Natural killer cell (primary cell): Measurements from ENCODE around the gene NOP9. TPM values are rescaled to one million over a fixed set of nuclear protein-coding genes. Genes with fewer than 3 reads are reported as not detected.

Experiments used
- ATAC-seq, 3 donors: fragments of 150-1000 bp in 2 of 3; fragments of 200-7000 bp in 1 of 3; cut with Tn5 transposase; 1 replicate in 1 of 3; 2 replicates in 2 of 3; pipeline ENCODE4 v1.10.0; 2021; ENCODE audit warnings: mild to moderate bottlenecking in 2 of 3, moderate library complexity in 2 of 3
- DNase-seq, 2 donors: peaks; one replicate each; pipeline versions ENCODE4 v3.0.0 to v3.0.0-alpha.2; 2013 to 2021; ENCODE audit warnings: mixed read lengths in 1 of 2
- H3K27ac ChIP-seq: one replicate; pipeline ENCODE4 v1.5.1; 2013; ENCODE audit warnings: mild to moderate bottlenecking, low read length
- H3K27me3 ChIP-seq: one replicate; pipeline ENCODE4 v1.6.1; 2013; ENCODE audit warnings: low read length; ENCODE audit not compliant: control insufficient read depth, insufficient read depth
- H3K36me3 ChIP-seq: one replicate; pipeline ENCODE4 v1.6.1; 2013; ENCODE audit warnings: low read length; ENCODE audit not compliant: control insufficient read depth, insufficient read depth
- H3K4me1 ChIP-seq: one replicate; pipeline ENCODE4 v1.6.1; 2013; ENCODE audit warnings: low read length; ENCODE audit not compliant: control insufficient read depth, insufficient read depth
- H3K4me3 ChIP-seq: one replicate; pipeline ENCODE4 v1.5.1; 2013; ENCODE audit warnings: low read length
- H3K9me3 ChIP-seq: one replicate; pipeline ENCODE4 v1.6.1; 2013; ENCODE audit warnings: low read length; ENCODE audit not compliant: control insufficient read depth, insufficient read depth
- H3K27ac Mint-ChIP-seq, 2 donors: one replicate each; pipeline ENCODE4 v1.8.0; 2022; ENCODE audit warnings: mild to moderate bottlenecking in 2 of 2, mixed read lengths in 2 of 2, moderate library complexity in 1 of 2
- H3K27me3 Mint-ChIP-seq, 2 donors: one replicate each; pipeline ENCODE4 v1.8.0; 2022; ENCODE audit warnings: low read depth in 2 of 2, mixed read lengths in 2 of 2
- H3K36me3 Mint-ChIP-seq: one replicate; pipeline ENCODE4 v1.8.0; 2022; ENCODE audit warnings: mixed read lengths
- H3K4me1 Mint-ChIP-seq, 2 donors: one replicate each; pipeline ENCODE4 v1.8.0; 2022; ENCODE audit warnings: mixed read lengths in 2 of 2
- H3K4me3 Mint-ChIP-seq: one replicate; pipeline ENCODE4 v1.8.0; 2022; ENCODE audit warnings: mild to moderate bottlenecking, moderate library complexity, mixed read lengths
- H3K9me3 Mint-ChIP-seq, 2 donors: one replicate each; pipeline ENCODE4 v1.8.0; 2022; ENCODE audit warnings: mixed read lengths in 2 of 2
- WGBS: methylation state at CpG from one replicate; pipeline ENCODE4 v1.1.7; 2013; ENCODE audit warnings: missing lambda C conversion rate; ENCODE audit not compliant: insufficient coverage; 5-methylcytosine and 5-hydroxymethylcytosine counted together
- intact Hi-C: fragments of 100-400 bp; cut with micrococcal nuclease; formaldehyde crosslinking; loops from one replicate; pipeline ENCODE4 v1.14.2; 2022
- total RNA-seq, 4 donors: library from RNA; stranded (reverse); fragments of 120-200 nt in 1 of 4; gene quantifications; one replicate each; pipeline versions ENCODE4 v1.2.3 to v1.2.4, GENCODE V29; 2013 to 2022
- TF ChIP-seq, protein P1 (sequence below): fragments of 200-600 bp; IDR thresholded peaks from one replicate; pipeline ENCODE4 v1.8.0; 2022; ENCODE audit warnings: antibody characterized with exemption

NOP9 gene
- total RNA-seq, 3 donors from 2014 or later (not counting 1 experiment from before 2014, with no cell fraction given) = 34.9 to 47.8 (median 39.2) TPM

DNA sequence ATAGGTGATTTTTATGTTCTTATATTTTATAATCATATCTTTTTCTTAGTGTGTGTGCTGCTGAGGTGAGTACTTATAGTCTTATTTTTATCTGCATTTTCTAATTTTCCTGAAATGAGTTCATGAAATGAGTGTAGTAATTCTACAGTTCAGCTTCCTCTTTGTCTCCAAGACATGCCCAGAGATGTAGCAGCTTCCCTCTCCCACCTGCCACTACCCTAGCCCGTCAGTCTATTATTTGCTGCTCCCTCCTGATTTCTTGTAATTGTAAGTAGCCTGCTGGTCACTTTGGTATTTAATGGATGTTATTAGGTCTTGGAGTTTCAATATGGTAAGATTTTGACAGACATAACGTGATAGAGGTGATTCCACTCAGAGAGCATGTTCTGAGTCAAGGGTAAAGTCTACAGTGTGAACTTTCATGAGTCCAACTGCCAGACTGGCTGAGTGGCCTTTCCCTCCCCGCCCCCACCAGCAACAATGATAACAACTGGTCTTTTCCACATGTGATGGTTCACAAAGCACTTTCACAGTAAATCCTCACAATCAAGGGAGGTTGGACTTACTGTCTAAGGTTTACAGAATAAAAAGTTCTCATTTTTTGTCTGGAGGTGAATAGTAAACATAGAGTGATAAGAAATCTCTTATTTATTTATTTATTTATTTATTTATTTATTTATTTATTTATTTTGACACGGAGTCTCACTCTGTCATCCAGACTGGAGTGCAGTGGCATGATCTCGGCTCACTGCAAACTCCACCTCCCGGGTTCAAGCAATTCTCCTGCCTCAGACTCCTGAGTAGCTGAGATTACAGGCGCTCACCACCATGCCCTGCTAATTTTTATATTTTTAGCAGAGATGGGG, 44.4 kb downstream of the NOP9 start:
- WGBS = 89% methylated on average over 6 of the region's 7 CpGs
- Histone ChIP-seq H3K4me3 (no peak overlapping the region), H3K9me3 (no peaks in the 10 kb centered on the region), H3K27ac (no peak overlapping the region), H3K4me1 (peaks cover 10% of the 10 kb centered on the region), H3K36me3 (no peaks in the 10 kb centered on the region), H3K27me3 (peaks cover 2% of the 10 kb centered on the region)
- intact Hi-C loops = no loop called here
- ATAC-seq (no peak), DNase-seq (no peak)
- H3K27me3 Mint-ChIP-seq = peaks cover 9 to 16% of the 10 kb centered on the region in 2 donors
- H3K36me3 Mint-ChIP-seq = no peaks in the 10 kb centered on the region
- H3K4me3 Mint-ChIP-seq = no peak overlapping the region
- peaks cover 11 to 12% of the 10 kb centered on the region in 2 donors for H3K4me1 Mint-ChIP-seq
- no peaks in the 10 kb centered on the region for H3K9me3 Mint-ChIP-seq
- H3K27ac Mint-ChIP-seq = no peak overlapping the region
- TF ChIP-seq, protein P1, sequence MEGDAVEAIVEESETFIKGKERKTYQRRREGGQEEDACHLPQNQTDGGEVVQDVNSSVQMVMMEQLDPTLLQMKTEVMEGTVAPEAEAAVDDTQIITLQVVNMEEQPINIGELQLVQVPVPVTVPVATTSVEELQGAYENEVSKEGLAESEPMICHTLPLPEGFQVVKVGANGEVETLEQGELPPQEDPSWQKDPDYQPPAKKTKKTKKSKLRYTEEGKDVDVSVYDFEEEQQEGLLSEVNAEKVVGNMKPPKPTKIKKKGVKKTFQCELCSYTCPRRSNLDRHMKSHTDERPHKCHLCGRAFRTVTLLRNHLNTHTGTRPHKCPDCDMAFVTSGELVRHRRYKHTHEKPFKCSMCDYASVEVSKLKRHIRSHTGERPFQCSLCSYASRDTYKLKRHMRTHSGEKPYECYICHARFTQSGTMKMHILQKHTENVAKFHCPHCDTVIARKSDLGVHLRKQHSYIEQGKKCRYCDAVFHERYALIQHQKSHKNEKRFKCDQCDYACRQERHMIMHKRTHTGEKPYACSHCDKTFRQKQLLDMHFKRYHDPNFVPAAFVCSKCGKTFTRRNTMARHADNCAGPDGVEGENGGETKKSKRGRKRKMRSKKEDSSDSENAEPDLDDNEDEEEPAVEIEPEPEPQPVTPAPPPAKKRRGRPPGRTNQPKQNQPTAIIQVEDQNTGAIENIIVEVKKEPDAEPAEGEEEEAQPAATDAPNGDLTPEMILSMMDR = no peak

DNA sequence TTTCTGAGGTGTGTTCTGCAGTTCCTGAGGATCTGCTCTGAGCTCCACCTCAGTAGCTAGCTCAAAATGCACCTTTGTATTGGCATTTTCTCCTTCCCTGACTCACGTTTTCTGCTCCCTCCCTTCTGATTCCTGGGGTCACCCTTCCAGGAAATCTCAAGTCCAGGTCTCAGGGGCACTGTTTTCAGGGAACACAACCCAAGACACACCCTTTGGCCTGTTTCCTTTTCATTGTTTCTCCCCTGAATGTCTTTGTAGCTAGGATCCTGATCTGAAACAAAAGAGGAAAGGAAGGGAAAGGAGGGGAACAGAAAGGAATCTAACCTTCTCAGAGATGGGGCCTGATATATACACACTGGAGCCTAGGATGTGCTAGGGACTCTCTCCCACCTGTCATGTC, 47.5 kb downstream of the NOP9 start:
- 45% methylated on average over 1 of the region's 1 CpG for WGBS
- Histone ChIP-seq H3K27ac (no peak overlapping the region), H3K9me3 (no peaks in the 10 kb centered on the region), H3K36me3 (no peaks in the 10 kb centered on the region), H3K4me1 (no peaks in the 10 kb centered on the region), H3K27me3 (peaks cover 5% of the 10 kb centered on the region), H3K4me3 (no peak overlapping the region)
- TF ChIP-seq, protein P1 = no peak
- H3K4me1 Mint-ChIP-seq = no peaks in the 10 kb centered on the region
- DNase-seq (no peak), ATAC-seq (no peak)
- intact Hi-C loops = no loop called here
- H3K4me3 Mint-ChIP-seq = no peak overlapping the region
- H3K27me3 Mint-ChIP-seq = peaks cover 24 to 44% of the 10 kb centered on the region in 2 donors
- H3K27ac Mint-ChIP-seq = no peak overlapping the region
- H3K36me3 Mint-ChIP-seq = no peaks in the 10 kb centered on the region
- H3K9me3 Mint-ChIP-seq = no peaks in the 10 kb centered on the region

DNA sequence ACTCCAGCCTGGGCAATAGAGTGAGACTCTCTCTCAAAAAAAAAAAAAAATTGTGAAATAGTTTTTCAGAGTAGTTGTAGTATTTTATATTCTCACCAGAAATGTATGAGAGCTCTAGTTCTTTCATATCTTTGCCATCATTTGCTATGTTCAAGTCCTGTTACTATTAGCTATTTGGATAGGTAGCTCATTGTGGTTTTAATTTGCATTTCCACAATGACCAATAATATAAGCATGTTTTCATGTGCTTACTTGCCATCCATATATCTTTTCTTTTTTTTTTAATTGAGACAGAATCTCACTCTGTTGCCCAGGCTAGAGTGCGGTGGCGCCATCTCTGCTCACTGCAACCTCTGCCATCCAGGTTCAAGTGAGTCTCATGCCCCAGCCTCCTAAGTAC, 48.5 kb downstream of the NOP9 start:
- intact Hi-C loops = no loop called here
- Histone ChIP-seq H3K27ac (no peak overlapping the region), H3K27me3 (peaks cover 5% of the 10 kb centered on the region), H3K36me3 (no peaks in the 10 kb centered on the region), H3K4me3 (no peak overlapping the region), H3K4me1 (no peaks in the 10 kb centered on the region), H3K9me3 (no peaks in the 10 kb centered on the region)
- TF ChIP-seq, protein P1 = no peak
- DNase-seq (no peak), ATAC-seq (no peak)
- no peak overlapping the region for H3K4me3 Mint-ChIP-seq
- H3K27me3 Mint-ChIP-seq = peaks cover 32 to 55% of the 10 kb centered on the region in 2 donors
- H3K4me1 Mint-ChIP-seq = no peaks in the 10 kb centered on the region
- H3K36me3 Mint-ChIP-seq = no peaks in the 10 kb centered on the region
- no peak overlapping the region for H3K27ac Mint-ChIP-seq
- WGBS = 90% methylated on average over 2 of the region's 2 CpGs
- no peaks in the 10 kb centered on the region for H3K9me3 Mint-ChIP-seq
